IPS-15b (cell line): Measurements from ENCODE around the gene NBPF4.
"Not testable (repeated sequence)": the region's sequence is repeated elsewhere in the genome, so short reads cannot be mapped to it uniquely, and the experiment has no call there.

Source experiments
- H3K27me3 ChIP-seq: one replicate; pipeline ENCODE4 v1.6.1; 2013; ENCODE audit warnings: low read length; ENCODE audit not compliant: control insufficient read depth, insufficient read depth
- H3K36me3 ChIP-seq: one replicate; pipeline ENCODE4 v1.6.1; 2013; ENCODE audit warnings: low read length; ENCODE audit not compliant: control insufficient read depth, insufficient read depth
- H3K4me1 ChIP-seq: one replicate; pipeline ENCODE4 v1.6.1; 2013; ENCODE audit warnings: mild to moderate bottlenecking, low read length; ENCODE audit not compliant: control insufficient read depth, insufficient read depth
- H3K4me3 ChIP-seq: one replicate; pipeline ENCODE4 v1.5.1; 2013; ENCODE audit warnings: low read depth, low read length
- H3K9ac ChIP-seq: one replicate; pipeline ENCODE4 v1.6.1; 2013; ENCODE audit warnings: low read depth, mild to moderate bottlenecking, low read length
- H3K9me3 ChIP-seq: one replicate; pipeline ENCODE4 v1.6.1; 2013; ENCODE audit warnings: mild to moderate bottlenecking, low read length; ENCODE audit not compliant: control insufficient read depth, insufficient read depth

NBPF4 gene

GRCh38 chr1:108243976-108244375, at the start of gene NBPF4:
Gene NBPF4 (minus strand): TSS chr1:108244076. CDS start chr1:108243761, 315 bp downstream.
- H3K4me1 ChIP-seq, H3K27me3 ChIP-seq, H3K4me3 ChIP-seq, H3K9me3 ChIP-seq, H3K36me3 ChIP-seq, H3K9ac ChIP-seq: not testable (repeated sequence)

GRCh38 chr1:108282528-108283257, 38.8 kb upstream of the NBPF4 start:
- H3K9me3 ChIP-seq, H3K9ac ChIP-seq, H3K4me1 ChIP-seq, H3K27me3 ChIP-seq, H3K4me3 ChIP-seq, H3K36me3 ChIP-seq: not testable (repeated sequence)

GRCh38 chr1:108272485-108273327, 28.8 kb upstream of the NBPF4 start:
- H3K36me3 ChIP-seq, H3K9me3 ChIP-seq, H3K27me3 ChIP-seq, H3K9ac ChIP-seq, H3K4me1 ChIP-seq, H3K4me3 ChIP-seq: not testable (repeated sequence)

- not testable (repeated sequence) for H3K9me3 ChIP-seq, H3K9ac ChIP-seq, H3K4me1 ChIP-seq, H3K27me3 ChIP-seq, H3K4me3 ChIP-seq, H3K36me3 ChIP-seq
Observed at GRCh38 chr1:108267097-108267496, 23.2 kb upstream of the NBPF4 start.

- not testable (repeated sequence) for H3K4me1 ChIP-seq, H3K4me3 ChIP-seq, H3K9ac ChIP-seq, H3K36me3 ChIP-seq, H3K9me3 ChIP-seq, H3K27me3 ChIP-seq
Observed at GRCh38 chr1:108261967-108262366, 18.1 kb upstream of the NBPF4 start.

- H3K4me3 ChIP-seq, H3K36me3 ChIP-seq, H3K27me3 ChIP-seq, H3K9me3 ChIP-seq, H3K4me1 ChIP-seq, H3K9ac ChIP-seq: not testable (repeated sequence)
Observed at GRCh38 chr1:108261519-108261918, 17.6 kb upstream of the NBPF4 start.

- not testable (repeated sequence) for H3K27me3 ChIP-seq, H3K9ac ChIP-seq, H3K9me3 ChIP-seq, H3K4me3 ChIP-seq, H3K36me3 ChIP-seq, H3K4me1 ChIP-seq
Observed at GRCh38 chr1:108260578-108261259, 16.8 kb upstream of the NBPF4 start.

- not testable (repeated sequence) for H3K4me1 ChIP-seq, H3K9ac ChIP-seq, H3K36me3 ChIP-seq, H3K4me3 ChIP-seq, H3K27me3 ChIP-seq, H3K9me3 ChIP-seq
Observed at GRCh38 chr1:108255426-108255825, 11.6 kb upstream of the NBPF4 start.

GRCh38 chr1:108239426-108239825, 4.5 kb downstream of the NBPF4 start:
- not testable (repeated sequence) for H3K4me3 ChIP-seq, H3K27me3 ChIP-seq, H3K9ac ChIP-seq, H3K4me1 ChIP-seq, H3K9me3 ChIP-seq, H3K36me3 ChIP-seq

GRCh38 chr1:108235308-108235707, 8.6 kb downstream of the NBPF4 start:
- not testable (repeated sequence) for H3K27me3 ChIP-seq, H3K4me3 ChIP-seq, H3K9me3 ChIP-seq, H3K4me1 ChIP-seq, H3K36me3 ChIP-seq, H3K9ac ChIP-seq

- not testable (repeated sequence) for H3K36me3 ChIP-seq, H3K9ac ChIP-seq, H3K27me3 ChIP-seq, H3K4me3 ChIP-seq, H3K4me1 ChIP-seq, H3K9me3 ChIP-seq
Observed at GRCh38 chr1:108232183-108232582, 11.7 kb downstream of the NBPF4 start.

GRCh38 chr1:108229976-108230375, 13.9 kb downstream of the NBPF4 start:
- H3K36me3 ChIP-seq, H3K4me3 ChIP-seq, H3K4me1 ChIP-seq, H3K9ac ChIP-seq, H3K9me3 ChIP-seq, H3K27me3 ChIP-seq: not testable (repeated sequence)
